PC-9 (cell line): ENCODE results near the gene TRIP13.

Experiments used
- CTCF ChIP-seq: fragments of 200-600 bp; sonication (generic); conservative IDR thresholded peaks from 2 replicates; pipeline ENCODE4 v1.6.1; 2017; ENCODE audit warnings: mixed run types, antibody characterized with exemption, mild to moderate bottlenecking, moderate library complexity
- EZH2 ChIP-seq: fragments of 200-600 bp; sonication (generic); IDR thresholded peaks from 2 replicates; pipeline ENCODE4 v1.8.0; 2017; ENCODE audit warnings: antibody characterized with exemption, low read depth

DNA sequence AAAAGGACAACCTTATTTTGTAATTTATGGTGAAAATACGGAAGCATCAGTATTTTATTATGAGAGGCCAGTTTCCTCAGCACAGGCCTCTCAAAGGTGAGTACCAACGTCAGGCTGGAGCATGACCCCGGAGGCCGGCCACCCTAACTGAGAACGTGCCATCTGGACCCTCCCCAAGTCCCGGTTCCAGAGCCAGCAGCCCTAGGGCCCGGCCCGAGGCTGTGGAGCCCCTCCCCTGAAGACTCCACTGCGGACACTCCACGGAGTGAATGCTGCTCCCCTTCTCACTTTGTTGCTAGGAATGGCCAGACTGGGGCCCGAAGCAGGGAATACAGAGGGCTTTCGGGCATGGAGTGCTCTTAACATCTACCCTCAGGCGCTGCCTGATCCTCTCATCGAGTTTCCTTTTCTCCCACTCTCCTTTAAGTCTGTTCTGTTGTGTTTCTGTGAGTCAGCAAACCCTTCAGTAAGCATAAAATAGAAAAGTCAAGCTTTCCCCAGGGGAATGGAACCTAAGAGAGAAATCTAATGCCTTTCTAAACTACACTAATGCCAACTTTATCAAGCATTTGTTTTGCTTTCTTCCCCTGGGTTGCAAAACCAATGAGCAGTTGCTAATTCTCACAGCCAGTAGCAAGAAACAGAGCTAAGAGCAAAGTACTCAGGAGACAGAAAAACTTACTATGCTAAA, 4.6 kb upstream of the TRIP13 start:
- TF ChIP-seq CTCF (no peak), EZH2 (no peak)
